Fibroblast of the conjunctiva (primary cell): ENCODE data around the gene SLC22A9.

Source experiments
- DNase-seq: peaks from one replicate; pipeline ENCODE4 v3.0.0-alpha.2; 2010; ENCODE audit warnings: low read depth

SLC22A9 gene

GRCh38 chr11:63445118-63445517 is 75.5 kb downstream of the SLC22A9 start:
- DNase-seq = no peak

DNA sequence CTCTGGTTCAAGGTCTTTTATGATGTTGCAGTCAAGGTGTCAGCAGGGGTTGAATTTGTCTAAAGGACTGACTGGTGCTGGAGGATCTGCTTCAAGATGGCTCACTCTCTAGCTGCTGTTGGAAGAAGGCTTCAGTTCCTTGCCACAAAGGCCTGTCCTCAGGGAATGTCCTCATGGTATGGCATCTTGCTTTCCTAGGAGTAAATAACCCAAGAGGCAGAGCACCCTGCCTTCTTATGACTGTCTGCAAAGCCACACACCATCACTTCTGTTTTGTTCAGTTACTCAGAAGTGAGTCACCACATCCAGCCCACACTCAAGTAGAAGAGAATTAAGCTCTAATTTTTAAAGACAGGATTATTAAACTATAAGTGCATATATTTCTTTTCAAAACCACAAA is 76.1 kb downstream of the SLC22A9 start:
- no peak for DNase-seq

DNA sequence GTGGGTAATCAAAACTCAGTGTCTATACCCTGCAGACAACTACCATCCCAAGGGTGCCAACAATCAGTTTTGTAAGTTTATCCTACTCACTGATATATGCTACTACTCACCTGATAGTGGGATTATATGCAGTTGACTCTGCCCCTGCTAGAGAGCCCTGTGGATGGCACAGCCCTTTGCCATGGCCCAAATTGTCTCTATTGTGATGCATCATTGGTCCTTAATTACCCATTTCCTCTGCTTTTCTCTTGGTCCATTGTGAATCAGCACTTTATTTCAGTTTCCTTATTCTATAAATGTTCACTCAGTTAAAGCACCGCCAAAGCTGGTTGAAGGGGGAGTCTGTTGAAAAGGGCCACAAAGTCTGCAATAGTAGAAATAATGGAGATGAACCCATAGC is 79.1 kb downstream of the SLC22A9 start:
- DNase-seq = no peak

- DNase-seq = no peak
Observed at GRCh38 chr11:63459586-63459985, 90.0 kb downstream of the SLC22A9 start.
